ENCODE data around the gene RUNDC3A.

GRCh38 chr17:44308320-44308818, at the start of gene RUNDC3A:
- TF ChIP-seq, protein P1, sequence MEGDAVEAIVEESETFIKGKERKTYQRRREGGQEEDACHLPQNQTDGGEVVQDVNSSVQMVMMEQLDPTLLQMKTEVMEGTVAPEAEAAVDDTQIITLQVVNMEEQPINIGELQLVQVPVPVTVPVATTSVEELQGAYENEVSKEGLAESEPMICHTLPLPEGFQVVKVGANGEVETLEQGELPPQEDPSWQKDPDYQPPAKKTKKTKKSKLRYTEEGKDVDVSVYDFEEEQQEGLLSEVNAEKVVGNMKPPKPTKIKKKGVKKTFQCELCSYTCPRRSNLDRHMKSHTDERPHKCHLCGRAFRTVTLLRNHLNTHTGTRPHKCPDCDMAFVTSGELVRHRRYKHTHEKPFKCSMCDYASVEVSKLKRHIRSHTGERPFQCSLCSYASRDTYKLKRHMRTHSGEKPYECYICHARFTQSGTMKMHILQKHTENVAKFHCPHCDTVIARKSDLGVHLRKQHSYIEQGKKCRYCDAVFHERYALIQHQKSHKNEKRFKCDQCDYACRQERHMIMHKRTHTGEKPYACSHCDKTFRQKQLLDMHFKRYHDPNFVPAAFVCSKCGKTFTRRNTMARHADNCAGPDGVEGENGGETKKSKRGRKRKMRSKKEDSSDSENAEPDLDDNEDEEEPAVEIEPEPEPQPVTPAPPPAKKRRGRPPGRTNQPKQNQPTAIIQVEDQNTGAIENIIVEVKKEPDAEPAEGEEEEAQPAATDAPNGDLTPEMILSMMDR (IDR thresholded peaks at IDR 0.05): no peak
- no peak for TF ChIP-seq ZFX (IDR thresholded peaks at IDR 0.05; ENCODE audit: borderline replicate concordance)

Data from 22Rv1 (cell line).